ENCODE results near the gene NTSR2.

DNA sequence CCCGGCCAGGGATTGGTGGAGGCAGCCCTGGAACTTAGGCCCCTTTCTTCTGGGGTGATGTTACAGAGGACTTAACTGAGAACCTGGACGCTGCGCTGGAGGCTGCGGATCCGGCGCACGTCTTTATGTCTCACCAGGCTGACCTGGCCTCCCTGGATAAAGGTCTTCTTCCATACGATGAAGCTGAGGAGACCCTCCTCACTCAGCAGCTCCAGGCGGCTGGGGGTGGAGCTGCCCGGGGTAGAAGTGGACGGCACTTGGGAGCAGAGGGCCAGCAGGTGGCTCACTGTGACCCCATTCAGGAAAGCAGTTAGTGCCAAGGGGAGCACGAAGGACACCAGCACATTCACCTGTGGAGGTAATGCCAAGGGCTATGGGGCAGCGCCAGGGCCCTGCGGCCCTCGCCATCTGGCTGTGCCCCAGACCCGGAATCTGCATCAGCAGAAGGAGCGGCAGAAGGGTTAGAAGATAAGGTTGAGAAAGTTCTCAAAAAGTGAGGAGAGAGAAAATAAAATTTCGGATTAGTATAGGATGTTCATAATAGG lies 8.0 kb downstream of the NTSR2 start:
- TF ChIP-seq, protein P1, sequence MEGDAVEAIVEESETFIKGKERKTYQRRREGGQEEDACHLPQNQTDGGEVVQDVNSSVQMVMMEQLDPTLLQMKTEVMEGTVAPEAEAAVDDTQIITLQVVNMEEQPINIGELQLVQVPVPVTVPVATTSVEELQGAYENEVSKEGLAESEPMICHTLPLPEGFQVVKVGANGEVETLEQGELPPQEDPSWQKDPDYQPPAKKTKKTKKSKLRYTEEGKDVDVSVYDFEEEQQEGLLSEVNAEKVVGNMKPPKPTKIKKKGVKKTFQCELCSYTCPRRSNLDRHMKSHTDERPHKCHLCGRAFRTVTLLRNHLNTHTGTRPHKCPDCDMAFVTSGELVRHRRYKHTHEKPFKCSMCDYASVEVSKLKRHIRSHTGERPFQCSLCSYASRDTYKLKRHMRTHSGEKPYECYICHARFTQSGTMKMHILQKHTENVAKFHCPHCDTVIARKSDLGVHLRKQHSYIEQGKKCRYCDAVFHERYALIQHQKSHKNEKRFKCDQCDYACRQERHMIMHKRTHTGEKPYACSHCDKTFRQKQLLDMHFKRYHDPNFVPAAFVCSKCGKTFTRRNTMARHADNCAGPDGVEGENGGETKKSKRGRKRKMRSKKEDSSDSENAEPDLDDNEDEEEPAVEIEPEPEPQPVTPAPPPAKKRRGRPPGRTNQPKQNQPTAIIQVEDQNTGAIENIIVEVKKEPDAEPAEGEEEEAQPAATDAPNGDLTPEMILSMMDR (IDR thresholded peaks at IDR 0.05), result no peak
- TF ChIP-seq EZH2 (IDR thresholded peaks at IDR 0.05), result no peak

Measured in neural progenitor cell (in vitro differentiated cells).